Measurements from ENCODE around the gene EFCAB14. TPM values are rescaled to one million over a fixed set of nuclear protein-coding genes. Genes with fewer than 3 reads are reported as not detected.
"Not testable (repeated sequence)": the region's sequence is repeated elsewhere in the genome, so short reads cannot be mapped to it uniquely, and the experiment has no call there.

Gene EFCAB14
- total RNA-seq, 1 donor from 2014 or later = 55.3 TPM

- ATAC-seq, DNase-seq: not testable (repeated sequence)
Measured at GRCh38 chr1:46728327-46728873, 9.5 kb upstream of the EFCAB14 start.

GRCh38 chr1:46725736-46726108 lies 6.8 kb upstream of the EFCAB14 start:
- ATAC-seq (no peak), DNase-seq (no peak)
- intact Hi-C loops (cut with micrococcal nuclease) = loop anchor here (10.0 kb wide), 1 partner anchor 191 kb away; a partner anchor contains a TSS

More at GRCh38 chr1:46728327-46728873, 9.5 kb upstream of the EFCAB14 start:
- intact Hi-C loops (cut with micrococcal nuclease) = loop anchor here (10.0 kb wide), 1 partner anchor 194 kb away; a partner anchor contains a TSS

- ATAC-seq = peak; percentile 96
- peak; percentile 52 for DNase-seq
- intact Hi-C loops (cut with micrococcal nuclease) = loop anchor here (10.0 kb wide), 1 partner anchor 190 kb away; a partner anchor contains a TSS
Measured at GRCh38 chr1:46724991-46725735, 6.2 kb upstream of the EFCAB14 start.

DNA sequence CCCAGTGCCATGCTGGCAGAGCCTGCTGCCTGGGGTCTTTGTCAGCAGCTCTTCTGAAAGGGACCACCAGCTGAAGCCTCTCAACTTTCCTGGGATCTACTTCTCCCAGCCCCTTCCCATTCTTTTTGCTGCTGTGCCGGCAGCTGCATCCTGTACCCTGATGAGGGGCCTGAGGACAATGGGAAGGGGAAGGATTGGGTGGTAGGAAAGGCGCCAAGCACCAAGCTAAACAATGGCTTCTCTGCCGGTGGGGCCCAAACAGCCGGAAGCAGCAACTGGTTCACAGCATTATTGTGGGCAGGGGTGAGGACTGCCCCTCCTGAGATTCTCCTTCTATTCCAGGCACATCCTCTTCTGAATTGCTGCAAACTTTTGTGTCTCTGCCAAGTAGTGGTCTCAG lies 5.0 kb upstream of the EFCAB14 start:
- ATAC-seq (no peak), DNase-seq (no peak)
- intact Hi-C loops (cut with micrococcal nuclease) = loop anchor here (10.0 kb wide), 1 partner anchor 189 kb away; a partner anchor contains a TSS

DNA sequence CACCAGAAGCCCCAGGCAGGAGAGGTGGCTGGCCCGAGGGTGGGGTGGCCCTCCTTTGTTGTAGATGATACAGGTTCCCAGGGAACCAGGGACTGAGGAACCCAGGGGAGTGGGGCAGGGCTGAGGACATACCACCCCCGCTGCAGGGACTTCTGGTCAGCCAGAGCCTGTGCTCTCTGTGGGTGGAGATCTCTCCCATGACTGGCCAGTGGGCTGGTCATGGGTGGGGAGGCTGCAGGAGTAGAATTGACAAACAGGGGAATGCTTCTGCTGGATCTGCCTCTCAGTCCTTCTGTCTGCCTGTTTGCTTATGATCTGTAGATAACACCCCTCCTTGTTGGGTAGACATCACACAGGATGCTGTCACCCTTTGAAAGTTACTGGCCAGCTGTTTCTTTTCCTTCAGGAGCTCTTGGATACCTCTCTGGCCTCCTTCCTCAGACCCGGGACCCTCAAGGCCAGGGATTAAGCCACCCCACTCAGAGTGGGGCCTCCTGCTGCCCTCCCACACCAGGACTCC lies 2.8 kb upstream of the EFCAB14 start:
- ATAC-seq (no peak), DNase-seq (no peak)
- intact Hi-C loops (cut with micrococcal nuclease) = loop anchor here (10.0 kb wide), 1 partner anchor 187 kb away; a partner anchor contains a TSS

DNA sequence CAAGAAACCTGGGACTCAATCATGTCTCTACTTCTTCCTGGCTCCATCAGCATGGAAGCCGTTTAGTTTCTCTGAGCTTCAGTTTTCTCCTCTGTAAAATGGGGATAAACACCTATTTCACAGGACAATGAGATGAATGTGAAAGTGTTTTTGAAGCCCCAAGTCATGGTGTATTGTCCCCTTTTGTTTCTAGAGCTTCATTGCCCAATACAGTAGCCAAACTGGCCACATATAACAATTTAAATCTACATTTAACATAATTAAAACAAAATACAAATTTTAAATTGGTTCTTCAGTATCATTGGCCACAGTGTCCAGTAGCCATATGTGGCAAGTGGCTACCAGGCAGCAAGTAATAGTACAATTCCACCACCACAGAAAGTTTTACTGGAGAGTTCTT lies 2.3 kb upstream of the EFCAB14 start:
- ATAC-seq (no peak), DNase-seq (no peak)
- intact Hi-C loops (cut with micrococcal nuclease) = loop anchor here (10.0 kb wide), 1 partner anchor 186 kb away; a partner anchor contains a TSS

DNA sequence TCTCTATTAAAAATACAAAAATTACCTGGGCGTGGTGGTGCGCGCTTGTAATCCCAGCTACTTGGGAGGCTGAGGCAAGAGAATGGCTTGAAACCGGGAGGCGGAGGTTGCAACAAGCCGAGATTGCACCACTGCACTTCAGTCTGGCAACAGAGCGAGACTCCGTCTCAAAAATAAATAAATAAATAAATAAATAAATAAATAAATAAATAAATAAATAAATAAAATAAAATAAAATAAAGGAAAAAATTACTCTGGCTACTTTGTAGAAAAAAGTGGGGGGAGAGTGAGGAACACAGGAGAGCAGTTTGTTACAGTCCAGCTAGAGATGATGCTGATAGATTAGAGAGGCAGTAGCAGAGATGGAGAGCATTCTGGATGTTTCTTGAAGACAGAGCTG lies 1.4 kb upstream of the EFCAB14 start:
- DNase-seq, ATAC-seq: not testable (repeated sequence)
- intact Hi-C loops (cut with micrococcal nuclease) = loop anchor here (10.0 kb wide), 1 partner anchor 186 kb away; a partner anchor contains a TSS

GRCh38 chr1:46719689-46720088 lies 775 bp upstream of the EFCAB14 start:
- DNase-seq (no peak), ATAC-seq (no peak)
- intact Hi-C loops (cut with micrococcal nuclease) = loop anchor here (10.0 kb wide), 2 partner anchors 105 to 185 kb away; partner anchors contain the start of gene MOB3C

DNA sequence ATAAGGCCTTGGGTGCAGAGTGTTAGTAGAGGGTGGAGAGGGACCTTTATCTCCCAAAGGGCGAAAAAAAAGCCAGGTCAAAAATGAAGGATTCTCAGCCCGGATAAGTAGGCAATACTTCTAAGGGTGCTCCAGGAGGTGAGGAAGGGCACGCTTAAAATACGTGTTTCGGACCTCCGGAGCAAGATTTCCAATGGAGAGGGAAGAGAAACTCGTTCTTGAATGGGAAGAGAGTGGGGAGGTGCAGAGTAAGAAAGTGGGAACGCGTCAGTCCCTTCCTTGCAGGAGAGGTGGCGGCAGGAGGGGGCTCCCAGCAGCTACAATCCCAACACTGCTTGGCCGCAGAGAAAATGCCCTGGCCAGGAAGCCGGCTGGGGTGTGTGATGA lies 581 bp downstream of the EFCAB14 start:
- intact Hi-C loops (cut with micrococcal nuclease) = loop anchor here (10.0 kb wide), 1 partner anchor 104 kb away; the partner anchor contains the start of gene MOB3C
- no peak for DNase-seq
- ATAC-seq = peak; percentile 19

- no peak for DNase-seq
- ATAC-seq = no peak
- intact Hi-C loops (cut with micrococcal nuclease) = loop anchor here (10.0 kb wide), 1 partner anchor 103 kb away; the partner anchor contains the start of gene MOB3C
Measured at GRCh38 chr1:46717654-46718053, 1.3 kb downstream of the EFCAB14 start.

- ATAC-seq = no peak
- intact Hi-C loops (cut with micrococcal nuclease) = loop anchor here (10.0 kb wide), 1 partner anchor 100 kb away; the partner anchor contains the start of gene MOB3C
- no peak for DNase-seq
Measured at GRCh38 chr1:46714976-46715375, 3.9 kb downstream of the EFCAB14 start.

DNA sequence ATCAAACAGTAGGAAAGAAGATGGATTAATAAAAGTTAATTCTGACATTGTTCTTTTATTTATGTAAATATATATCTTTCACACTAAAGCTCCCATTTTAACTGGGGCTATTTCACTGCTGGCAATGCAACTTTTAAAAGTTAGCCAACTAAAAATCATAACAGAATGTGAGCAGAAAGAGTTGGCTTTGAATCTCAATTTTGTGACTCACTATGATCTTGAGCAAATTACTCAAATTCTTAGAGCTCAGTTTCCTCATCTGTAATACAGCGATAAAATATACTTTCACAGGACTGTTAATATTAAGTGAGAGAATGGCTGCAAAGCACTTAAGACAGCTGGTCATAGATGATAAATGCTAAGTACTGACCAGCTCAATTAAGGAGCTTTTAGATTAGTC lies 10.8 kb downstream of the EFCAB14 start:
- no peak for DNase-seq
- intact Hi-C loops (cut with micrococcal nuclease) = no loop called here
- no peak for ATAC-seq

- intact Hi-C loops (cut with micrococcal nuclease) = no loop called here
- ATAC-seq = no peak
- DNase-seq = no peak
Measured at GRCh38 chr1:46705408-46705807, 13.5 kb downstream of the EFCAB14 start.

GRCh38 chr1:46703927-46704641 lies 14.8 kb downstream of the EFCAB14 start:
- intact Hi-C loops (cut with micrococcal nuclease) = no loop called here
- ATAC-seq (no peak), DNase-seq (no peak)

DNA sequence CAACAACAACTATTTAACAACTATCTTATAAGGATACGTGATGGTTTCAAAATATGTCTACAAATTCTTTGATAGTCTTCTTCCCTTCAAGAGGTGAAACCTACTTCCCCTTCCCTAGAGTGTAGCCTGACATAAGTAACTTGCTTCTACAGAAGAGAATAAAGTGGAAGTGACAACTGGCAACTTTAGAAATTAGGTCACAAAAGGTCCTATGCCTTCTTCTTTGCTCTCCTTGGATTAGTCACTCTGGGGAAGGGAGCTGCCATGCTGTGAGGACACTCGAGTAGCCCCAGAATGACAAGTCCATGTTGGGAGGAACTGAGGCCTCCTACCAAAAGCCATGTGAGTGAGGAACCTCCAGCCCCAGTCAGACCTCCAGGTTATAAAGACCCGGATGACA lies 19.2 kb downstream of the EFCAB14 start:
- ATAC-seq (no peak), DNase-seq (no peak)
- intact Hi-C loops (cut with micrococcal nuclease) = no loop called here

DNA sequence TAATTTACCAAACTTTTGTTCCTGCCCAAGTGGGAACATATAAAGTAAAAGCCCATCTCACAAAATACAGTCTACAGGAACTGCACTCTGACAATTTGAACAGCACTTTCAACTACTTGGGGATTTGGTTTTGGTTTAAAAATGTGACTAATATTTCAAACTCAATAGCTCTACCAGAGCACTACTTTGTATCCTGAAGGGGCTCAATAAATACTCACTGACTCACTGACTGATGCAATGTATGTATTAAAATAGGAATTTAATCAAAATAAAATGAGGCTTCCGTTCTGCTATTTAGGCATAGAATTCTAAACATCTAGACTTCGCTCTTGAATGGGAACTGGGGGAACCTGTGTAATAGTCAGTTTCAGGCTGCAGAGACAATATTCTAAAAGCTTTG lies 21.9 kb downstream of the EFCAB14 start:
- ATAC-seq (no peak), DNase-seq (no peak)
- intact Hi-C loops (cut with micrococcal nuclease) = no loop called here

DNA sequence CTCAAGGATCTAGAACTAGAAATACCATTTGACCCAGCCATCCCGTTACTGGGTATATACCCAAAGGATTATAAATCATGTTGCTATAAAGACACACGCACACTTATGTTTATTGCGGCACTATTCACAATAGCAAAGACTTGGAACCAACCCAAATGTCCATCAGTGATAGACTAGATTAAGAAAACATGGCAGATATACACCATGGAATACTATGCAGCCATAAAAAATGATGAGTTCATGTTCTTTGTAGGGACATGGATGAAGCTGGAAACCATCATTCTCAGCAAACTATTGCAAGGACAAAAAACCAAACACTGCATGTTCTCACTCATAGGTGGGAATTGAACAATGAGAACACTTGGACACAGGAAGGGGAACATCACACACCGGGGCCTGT lies 24.2 kb downstream of the EFCAB14 start:
- intact Hi-C loops (cut with micrococcal nuclease); DNase-seq; ATAC-seq: not testable (repeated sequence)

GRCh38 chr1:46692811-46693770 lies 25.8 kb downstream of the EFCAB14 start:
- DNase-seq = no peak
- intact Hi-C loops (cut with micrococcal nuclease) = no loop called here
- ATAC-seq = peak; percentile 63

Data from left ventricle myocardium superior (tissue), 1 donor.